NK-92 (cell line): ENCODE results near the gene NTRK1.

Experiments
- DNase-seq: peaks from one replicate; lab custom pipeline; 2025; ENCODE audit not compliant: unreplicated experiment; lab: John Stamatoyannopoulos, UW

The NTRK1 gene

GRCh38 chr1:156877433-156878170, 16.9 kb downstream of the NTRK1 start:
- no peak for DNase-seq

- DNase-seq: no peak
These were observed 19.2 kb downstream of the NTRK1 start for GRCh38 chr1:156879876-156880275.

- DNase-seq: no peak
These were observed 19.8 kb downstream of the NTRK1 start for GRCh38 chr1:156880473-156880872.

- no peak for DNase-seq
These were observed 20.4 kb downstream of the NTRK1 start for GRCh38 chr1:156881101-156881500.

GRCh38 chr1:156881663-156882062, 21.0 kb downstream of the NTRK1 start:
- DNase-seq: no peak

GRCh38 chr1:156882543-156882942, 21.9 kb downstream of the NTRK1 start:
- no peak for DNase-seq

GRCh38 chr1:156883919-156884318, 23.3 kb downstream of the NTRK1 start:
- DNase-seq: no peak

GRCh38 chr1:156884560-156885184, 24.0 kb downstream of the NTRK1 start:
- DNase-seq: no peak

GRCh38 chr1:156885314-156885713, 24.6 kb downstream of the NTRK1 start:
- DNase-seq: no peak

GRCh38 chr1:156885880-156886355, 25.3 kb downstream of the NTRK1 start:
- no peak for DNase-seq

GRCh38 chr1:156886583-156887281, 26.1 kb downstream of the NTRK1 start:
- no peak for DNase-seq

- no peak for DNase-seq
These were observed 26.7 kb downstream of the NTRK1 start for GRCh38 chr1:156887317-156887716.

GRCh38 chr1:156887734-156888133, 27.1 kb downstream of the NTRK1 start:
- no peak for DNase-seq

- DNase-seq: no peak
These were observed 29.3 kb downstream of the NTRK1 start for GRCh38 chr1:156889802-156890580.

GRCh38 chr1:156892190-156893047, 31.8 kb downstream of the NTRK1 start:
- DNase-seq: peak; percentile 19

- no peak for DNase-seq
These were observed 32.6 kb downstream of the NTRK1 start, which contains the start of gene PEAR1 for GRCh38 chr1:156893048-156893953. Gene PEAR1, plus strand, starts transcription at chr1:156893718. Its CDS starts 10,209 bp downstream, at chr1:156903927.

- DNase-seq: no peak
These were observed 33.3 kb downstream of the NTRK1 start for GRCh38 chr1:156894001-156894400.

GRCh38 chr1:156894711-156895454, 34.2 kb downstream of the NTRK1 start:
- DNase-seq: no peak
